ENCODE measurements around the gene NALCN. TPM values are rescaled to one million over a fixed set of nuclear protein-coding genes. Genes with fewer than 3 reads are reported as not detected.

Gene NALCN
- polyA plus RNA-seq, 1 experiment, result 2.2 TPM

GRCh38 chr13:101211261-101211660 is 205.0 kb downstream of the NALCN start:
- no peak overlapping the region for H3K27ac ChIP-seq (ENCODE audit: low read depth, low read length)
- no peak overlapping the region for H3K4me3 ChIP-seq (ENCODE audit: low read depth, low read length)
- POLR2A ChIA-PET, result no interaction called here
- TF ChIP-seq, protein P1, sequence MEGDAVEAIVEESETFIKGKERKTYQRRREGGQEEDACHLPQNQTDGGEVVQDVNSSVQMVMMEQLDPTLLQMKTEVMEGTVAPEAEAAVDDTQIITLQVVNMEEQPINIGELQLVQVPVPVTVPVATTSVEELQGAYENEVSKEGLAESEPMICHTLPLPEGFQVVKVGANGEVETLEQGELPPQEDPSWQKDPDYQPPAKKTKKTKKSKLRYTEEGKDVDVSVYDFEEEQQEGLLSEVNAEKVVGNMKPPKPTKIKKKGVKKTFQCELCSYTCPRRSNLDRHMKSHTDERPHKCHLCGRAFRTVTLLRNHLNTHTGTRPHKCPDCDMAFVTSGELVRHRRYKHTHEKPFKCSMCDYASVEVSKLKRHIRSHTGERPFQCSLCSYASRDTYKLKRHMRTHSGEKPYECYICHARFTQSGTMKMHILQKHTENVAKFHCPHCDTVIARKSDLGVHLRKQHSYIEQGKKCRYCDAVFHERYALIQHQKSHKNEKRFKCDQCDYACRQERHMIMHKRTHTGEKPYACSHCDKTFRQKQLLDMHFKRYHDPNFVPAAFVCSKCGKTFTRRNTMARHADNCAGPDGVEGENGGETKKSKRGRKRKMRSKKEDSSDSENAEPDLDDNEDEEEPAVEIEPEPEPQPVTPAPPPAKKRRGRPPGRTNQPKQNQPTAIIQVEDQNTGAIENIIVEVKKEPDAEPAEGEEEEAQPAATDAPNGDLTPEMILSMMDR (IDR thresholded peaks at IDR 0.05; ENCODE audit: low read depth, low read length), result no peak
- CTCF ChIA-PET, result interaction anchor here (0.6 to 1.4 kb wide), 2 partner anchors 67 to 537 kb away, joined by 3 read pairs; partner anchors contain the start of gene TMTC4
- no peaks in the 10 kb centered on the region for H3K27me3 ChIP-seq (ENCODE audit: control insufficient read depth, insufficient read depth, low read length)
- DNase-seq (ENCODE audit: low read depth, low spot score), result no peak
- H3K9me3 ChIP-seq (ENCODE audit: control insufficient read depth, insufficient read depth, low read length), result peaks cover 3% of the 10 kb centered on the region; the same call in 1 of the 2 replicates

DNA sequence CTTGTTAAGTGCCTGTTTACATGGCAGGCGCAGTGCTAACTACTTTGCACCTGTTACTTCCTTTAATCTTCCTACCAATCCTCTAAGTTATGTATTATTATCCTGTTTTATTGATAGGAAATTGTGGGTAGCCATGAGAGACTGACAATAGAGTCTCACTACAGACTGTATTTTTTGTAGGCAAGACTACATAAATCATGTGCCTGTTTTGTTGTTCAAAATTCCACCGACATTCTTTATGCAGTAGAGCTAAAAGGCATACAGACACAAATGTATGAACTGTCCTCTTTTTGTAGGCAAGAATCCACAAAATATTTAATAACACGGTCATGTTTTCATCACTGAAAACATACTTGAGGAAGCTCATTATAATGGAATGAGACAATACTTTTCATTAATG is 205.5 kb downstream of the NALCN start:
- H3K4me3 ChIP-seq (ENCODE audit: low read depth, low read length), result no peak overlapping the region
- CTCF ChIA-PET, result no interaction called here
- TF ChIP-seq, protein P1 (IDR thresholded peaks at IDR 0.05; ENCODE audit: low read depth, low read length), result no peak
- peaks cover 3% of the 10 kb centered on the region; the same call in 1 of the 2 replicates for H3K9me3 ChIP-seq (ENCODE audit: control insufficient read depth, insufficient read depth, low read length)
- POLR2A ChIA-PET, result no interaction called here
- no peak for DNase-seq (ENCODE audit: low read depth, low spot score)
- no peak overlapping the region for H3K27ac ChIP-seq (ENCODE audit: low read depth, low read length)
- H3K27me3 ChIP-seq (ENCODE audit: control insufficient read depth, insufficient read depth, low read length), result no peaks in the 10 kb centered on the region

GRCh38 chr13:101209206-101209893 is 207.0 kb downstream of the NALCN start:
- H3K4me3 ChIP-seq (ENCODE audit: low read depth, low read length), result no peak overlapping the region
- peaks cover 3% of the 10 kb centered on the region; the same call in 1 of the 2 replicates for H3K9me3 ChIP-seq (ENCODE audit: control insufficient read depth, insufficient read depth, low read length)
- TF ChIP-seq, protein P1 (IDR thresholded peaks at IDR 0.05; ENCODE audit: low read depth, low read length), result no peak
- no peak overlapping the region for H3K27ac ChIP-seq (ENCODE audit: low read depth, low read length)
- H3K27me3 ChIP-seq (ENCODE audit: control insufficient read depth, insufficient read depth, low read length), result no peaks in the 10 kb centered on the region
- DNase-seq (ENCODE audit: low read depth, low spot score), result no peak
- CTCF ChIA-PET, result no interaction called here
- POLR2A ChIA-PET, result no interaction called here

GRCh38 chr13:101205408-101205807 is 210.9 kb downstream of the NALCN start:
- Histone ChIP-seq H3K27ac (ENCODE audit: low read depth, low read length) (no peak overlapping the region), H3K27me3 (ENCODE audit: control insufficient read depth, insufficient read depth, low read length) (no peaks in the 10 kb centered on the region), H3K9me3 (ENCODE audit: control insufficient read depth, insufficient read depth, low read length) (peaks cover 3% of the 10 kb centered on the region; the same call in 1 of the 2 replicates), H3K4me3 (ENCODE audit: low read depth, low read length) (no peak overlapping the region)
- TF ChIP-seq, protein P1 (IDR thresholded peaks at IDR 0.05; ENCODE audit: low read depth, low read length), result no peak
- DNase-seq (ENCODE audit: low read depth, low spot score), result no peak
- ChIA-PET POLR2A (no interaction called here), CTCF (no interaction called here)

DNA sequence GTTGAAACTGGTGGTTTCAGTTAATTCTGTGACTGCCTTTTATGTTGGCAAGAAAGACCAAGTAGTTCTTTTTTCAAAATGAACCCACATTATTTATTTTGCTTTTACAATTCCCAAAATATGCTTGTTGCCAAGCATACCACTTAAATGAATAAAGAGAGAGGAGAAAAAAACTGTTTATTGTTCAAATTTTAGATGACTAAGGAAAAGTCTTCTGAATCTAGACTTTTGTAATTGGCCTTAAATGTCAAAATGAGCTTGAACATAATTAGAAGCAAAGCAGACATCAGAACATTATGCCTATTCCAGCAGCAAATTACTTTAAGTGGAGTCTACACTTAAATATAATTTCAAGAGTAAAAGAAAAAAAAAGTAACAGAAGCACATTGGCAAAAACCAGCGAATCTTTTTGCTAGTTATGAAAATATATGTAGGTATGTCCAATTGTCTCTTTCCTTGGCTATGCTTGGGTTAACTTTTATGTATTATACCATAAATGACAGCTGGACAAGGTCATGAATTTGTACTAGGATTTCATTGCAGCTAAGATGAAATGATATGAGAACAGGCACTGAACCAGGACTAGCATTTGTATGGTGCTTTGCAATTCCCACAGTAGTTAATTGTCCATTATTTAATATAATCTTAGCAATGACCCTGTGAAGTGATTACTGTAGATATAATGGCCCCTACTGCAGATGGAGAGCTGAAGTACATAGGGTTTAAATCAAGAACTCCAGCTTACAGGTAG is 211.9 kb downstream of the NALCN start:
- no peak for DNase-seq (ENCODE audit: low read depth, low spot score)
- POLR2A ChIA-PET, result no interaction called here
- H3K27me3 ChIP-seq (ENCODE audit: control insufficient read depth, insufficient read depth, low read length), result no peaks in the 10 kb centered on the region
- TF ChIP-seq, protein P1 (IDR thresholded peaks at IDR 0.05; ENCODE audit: low read depth, low read length), result no peak
- H3K9me3 ChIP-seq (ENCODE audit: control insufficient read depth, insufficient read depth, low read length), result peaks cover 3% of the 10 kb centered on the region; the same call in 1 of the 2 replicates
- CTCF ChIA-PET, result interaction anchor here (1.0 kb wide), 1 partner anchor 59 kb away, joined by 5 read pairs; no protein-coding TSS in a partner anchor
- H3K27ac ChIP-seq (ENCODE audit: low read depth, low read length), result no peak overlapping the region
- no peak overlapping the region for H3K4me3 ChIP-seq (ENCODE audit: low read depth, low read length)

Data from AG04450 (cell line).